PC-3 (cell line): ENCODE results near the gene IER3.

Source experiments
- CTCF ChIP-seq: fragments of 300-600 bp; sonication (generic); conservative IDR thresholded peaks from 2 replicates; pipeline ENCODE4 v1.5.1; 2017; ENCODE audit warnings: antibody characterized with exemption, low read depth, mild to moderate bottlenecking, low read length
- EZH2 ChIP-seq: fragments of 300-600 bp; sonication (generic); IDR thresholded peaks from one replicate; pipeline ENCODE4 v1.6.1; 2017; ENCODE audit warnings: antibody characterized with exemption, mild to moderate bottlenecking, low read length; ENCODE audit not compliant: unreplicated experiment
- EZH2phosphoT487 ChIP-seq: fragments of 300-600 bp; sonication (generic); IDR thresholded peaks from 2 replicates; pipeline ENCODE4 v1.6.1; 2018; ENCODE audit warnings: mild to moderate bottlenecking, antibody characterized with exemption, low read length, borderline replicate concordance

GRCh38 chr6:30714263-30714662, 30.1 kb downstream of the IER3 start:
- TF ChIP-seq CTCF (no peak), EZH2 (no peak), EZH2phosphoT487 (no peak)
